ENCODE results near the gene MTUS2. TPM values are rescaled to one million over a fixed set of nuclear protein-coding genes. Genes with fewer than 3 reads are reported as not detected.

MTUS2 gene
- total and polyA plus RNA-seq, 10 donors: 0.20 to 3.2 (median 0.85) TPM

GRCh38 chr13:28837111-28837510 is 17.0 kb downstream of the MTUS2 start:
- H3K4me3 ChIP-seq: no peak overlapping the region
- H3K4me1 ChIP-seq: no peaks in the 10 kb centered on the region
- H3K27ac ChIP-seq: no peak overlapping the region
- peaks cover 0 to 1% (median 0%) of the 10 kb centered on the region in 8 donors for H3K9me3 ChIP-seq
- intact Hi-C loops (cut with DNase I; ENCODE audit: low total_unique reads): no loop called here
- H3K36me3 ChIP-seq: no peaks in the 10 kb centered on the region
- no peak for DNase-seq
- H3K27me3 ChIP-seq (replicated peaks in 1 of 7): no peaks in the 10 kb centered on the region
- 58 to 92% (median 81%) methylated on average over 5 of the region's 5 CpGs for WGBS, 5 donors
- TF ChIP-seq POLR2AphosphoS5 (IDR thresholded peaks at IDR 0.05) (no peak), CTCF (IDR thresholded peaks at IDR 0.05 in 8 of 11, conservative IDR thresholded peaks at IDR 0.05 in 3 of 11) (no peak), POLR2A (IDR thresholded peaks at IDR 0.05) (no peak)

GRCh38 chr13:28843639-28844038 is 23.5 kb downstream of the MTUS2 start:
- Histone ChIP-seq H3K36me3 (no peaks in the 10 kb centered on the region), H3K4me3 (no peak overlapping the region), H3K27me3 (replicated peaks in 1 of 7) (peaks cover 0 to 4% (median 0%) of the 10 kb centered on the region in 7 donors), H3K9me3 (no peaks in the 10 kb centered on the region), H3K4me1 (no peaks in the 10 kb centered on the region), H3K27ac (no peak overlapping the region)
- TF ChIP-seq CTCF (IDR thresholded peaks at IDR 0.05 in 8 of 11, conservative IDR thresholded peaks at IDR 0.05 in 3 of 11) (no peak), POLR2A (IDR thresholded peaks at IDR 0.05) (no peak), POLR2AphosphoS5 (IDR thresholded peaks at IDR 0.05) (no peak)
- DNase-seq: no peak
- intact Hi-C loops (cut with DNase I; ENCODE audit: low total_unique reads): no loop called here
- 77 to 87% (median 82%) methylated on average over 4 of the region's 4 CpGs for whole genome bisulfite sequencing, 5 donors

- H3K4me3 ChIP-seq: no peak overlapping the region
- no peaks in the 10 kb centered on the region for H3K36me3 ChIP-seq
- no peaks in the 10 kb centered on the region for H3K4me1 ChIP-seq
- H3K27me3 ChIP-seq (replicated peaks in 1 of 7): peaks cover 0 to 10% (median 0%) of the 10 kb centered on the region in 7 donors
- H3K9me3 ChIP-seq: no peaks in the 10 kb centered on the region
- TF ChIP-seq CTCF (IDR thresholded peaks at IDR 0.05 in 8 of 11, conservative IDR thresholded peaks at IDR 0.05 in 3 of 11) (no peak), POLR2A (IDR thresholded peaks at IDR 0.05) (no peak), POLR2AphosphoS5 (IDR thresholded peaks at IDR 0.05) (no peak)
- 73 to 89% (median 78%) methylated on average over 3 of the region's 3 CpGs for WGBS, 5 donors
- DNase-seq: no peak
- intact Hi-C loops (cut with DNase I; ENCODE audit: low total_unique reads): no loop called here
- no peak overlapping the region for H3K27ac ChIP-seq
These were observed 29.3 kb downstream of the MTUS2 start for GRCh38 chr13:28849441-28849840.

- intact Hi-C loops (cut with DNase I; ENCODE audit: low total_unique reads): no loop called here
- TF ChIP-seq CTCF (IDR thresholded peaks at IDR 0.05 in 8 of 11, conservative IDR thresholded peaks at IDR 0.05 in 3 of 11) (no peak), POLR2A (IDR thresholded peaks at IDR 0.05) (no peak), POLR2AphosphoS5 (IDR thresholded peaks at IDR 0.05) (no peak)
- Histone ChIP-seq H3K4me3 (no peak overlapping the region), H3K4me1 (no peaks in the 10 kb centered on the region), H3K27ac (no peak overlapping the region), H3K36me3 (no peaks in the 10 kb centered on the region), H3K27me3 (replicated peaks in 1 of 7) (peaks cover 0 to 6% (median 0%) of the 10 kb centered on the region in 7 donors), H3K9me3 (no peaks in the 10 kb centered on the region)
- DNase-seq: no peak
- 73 to 83% (median 76%) methylated on average over 2 of the region's 2 CpGs for WGBS, 5 donors
These were observed 30.1 kb downstream of the MTUS2 start for GRCh38 chr13:28850226-28850625.
